PC-3 (cell line): ENCODE results near the gene SPRED2. TPM values are rescaled to one million over a fixed set of nuclear protein-coding genes. Genes with fewer than 3 reads are reported as not detected.

ENCODE experiments used
- ATAC-seq: fragments of 200-7000 bp; cut with Tn5 transposase; 2 replicates; pipeline ENCODE4 v1.9.1; 2020; ENCODE audit warnings: mild to moderate bottlenecking, moderate library complexity
- BruUV-seq: library from RNA; stranded (reverse); fragments of 400-500 nt; replicated peaks from 2 replicates; lab custom pipeline; 2021; lab: Mats Ljungman, UMichigan
- CTCF ChIA-PET: fragments of 300-600 bp; sonication (Branson Sonifier 250); formaldehyde crosslinking; loops from one replicate; lab custom pipeline; 2022; ENCODE audit warnings: antibody characterized with exemption; lab: Charles Lee
- POLR2A ChIA-PET: fragments of 300-600 bp; sonication (Branson Sonifier 250); formaldehyde crosslinking; loops from one replicate; lab custom pipeline; 2022; ENCODE audit warnings: antibody characterized with exemption; ENCODE audit not compliant: unreplicated experiment; lab: Charles Lee
- DNase-seq: peaks from one replicate; pipeline ENCODE4 v3.0.0-alpha.2; 2015
- H2AFZ ChIP-seq: fragments of 300-600 bp; sonication (generic); 2 replicates; pipeline ENCODE4 v1.6.0; 2016; ENCODE audit warnings: antibody characterized with exemption, low read length
- H3F3A ChIP-seq: fragments of 300-600 bp; sonication (generic); one replicate; pipeline ENCODE4 v1.6.0; 2017; ENCODE audit warnings: antibody characterized with exemption, low read length, control low read depth, mild to moderate bottlenecking; ENCODE audit not compliant: unreplicated experiment
- H3K27ac ChIP-seq: fragments of 300-600 bp; sonication (generic); 2 replicates; pipeline ENCODE4 v1.5.1; 2016; ENCODE audit warnings: mild to moderate bottlenecking, low read length
- H3K27me3 ChIP-seq: fragments of 300-600 bp; sonication (generic); 2 replicates; pipeline ENCODE4 v1.6.1; 2016; ENCODE audit warnings: low read length, mixed read lengths
- H3K36me3 ChIP-seq: fragments of 300-600 bp; sonication (generic); 2 replicates; pipeline ENCODE4 v1.6.1; 2016; ENCODE audit warnings: low read depth, mixed run types, low read length, mixed read lengths
- H3K4me1 ChIP-seq: fragments of 300-600 bp; sonication (generic); 2 replicates; pipeline ENCODE4 v1.5.1; 2016; ENCODE audit warnings: low read length; ENCODE audit not compliant: insufficient read depth
- H3K4me2 ChIP-seq: fragments of 300-600 bp; sonication (generic); 2 replicates; pipeline ENCODE4 v1.6.0; 2016; ENCODE audit warnings: low read length
- H3K4me3 ChIP-seq: fragments of 300-600 bp; sonication (generic); 2 replicates; pipeline ENCODE4 v1.5.1; 2016; ENCODE audit warnings: mild to moderate bottlenecking, low read length, mixed read lengths
- H3K79me2 ChIP-seq: fragments of 300-600 bp; sonication (generic); 2 replicates; pipeline ENCODE4 v1.6.1; 2017; ENCODE audit warnings: low read length, mixed read lengths
- H3K9ac ChIP-seq: fragments of 300-600 bp; sonication (generic); 2 replicates; pipeline ENCODE4 v1.6.0; 2016; ENCODE audit warnings: mild to moderate bottlenecking, low read length
- H3K9me2 ChIP-seq: fragments of 300-600 bp; sonication (generic); replicated peaks from 2 replicates; pipeline ENCODE4 v1.6.1; 2016; ENCODE audit warnings: mixed run types, low read length, mixed read lengths
- H3K9me3 ChIP-seq: fragments of 300-600 bp; sonication (generic); 2 replicates; pipeline ENCODE4 v1.6.1; 2016; ENCODE audit warnings: low read length, mixed read lengths
- H4K20me1 ChIP-seq: fragments of 300-600 bp; sonication (generic); 2 replicates; pipeline ENCODE4 v1.6.1; 2016; ENCODE audit warnings: low read length, mixed read lengths
- CTCF ChIP-seq: fragments of 300-600 bp; sonication (generic); conservative IDR thresholded peaks from 2 replicates; pipeline ENCODE4 v1.5.1; 2017; ENCODE audit warnings: antibody characterized with exemption, low read depth, mild to moderate bottlenecking, low read length
- EZH2 ChIP-seq: fragments of 300-600 bp; sonication (generic); IDR thresholded peaks from one replicate; pipeline ENCODE4 v1.6.1; 2017; ENCODE audit warnings: antibody characterized with exemption, mild to moderate bottlenecking, low read length; ENCODE audit not compliant: unreplicated experiment
- EZH2phosphoT487 ChIP-seq: fragments of 300-600 bp; sonication (generic); IDR thresholded peaks from 2 replicates; pipeline ENCODE4 v1.6.1; 2018; ENCODE audit warnings: mild to moderate bottlenecking, antibody characterized with exemption, low read length, borderline replicate concordance
- intact Hi-C: fragments of 100-400 bp; cut with micrococcal nuclease; formaldehyde crosslinking; loops from 2 replicates; pipeline ENCODE4 v1.9.0; 2023
- total RNA-seq: library from RNA; depleted of rRNA; stranded (reverse); fragments of >200 nt; gene quantifications from 2 replicates; pipeline ENCODE4 v1.2.3, GENCODE V29; 2014

Gene SPRED2
- total RNA-seq, 1 experiment from 2014 or later, result 16.2 TPM

DNA sequence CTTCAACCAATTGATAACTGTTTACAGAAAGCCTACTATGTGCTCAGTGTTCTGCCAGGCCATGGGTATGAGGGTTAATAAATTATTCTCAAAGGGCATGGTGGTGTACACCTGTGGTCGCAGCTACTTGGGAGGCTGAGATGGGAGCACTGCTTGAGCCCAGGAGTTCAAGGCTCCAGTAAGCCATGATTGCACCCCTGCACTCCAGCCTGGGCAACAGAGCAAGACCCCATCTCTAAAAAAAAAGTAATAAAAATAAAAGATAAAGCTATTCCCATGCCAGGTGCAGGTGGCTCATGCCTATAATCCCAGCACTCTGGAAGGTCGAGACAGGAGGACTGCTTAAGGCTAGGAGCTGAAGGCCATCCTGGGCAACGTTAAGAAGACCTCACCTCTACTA, 8.0 kb downstream of the SPRED2 start:
- H3K27me3 ChIP-seq, result no peaks in the 10 kb centered on the region
- CTCF ChIA-PET, result no interaction called here
- peaks cover 36% of the 10 kb centered on the region for H3K4me1 ChIP-seq
- POLR2A ChIA-PET, result no interaction called here
- no peaks in the 10 kb centered on the region for H3K9me3 ChIP-seq
- no peak for DNase-seq
- TF ChIP-seq EZH2phosphoT487 (no peak), CTCF (no peak), EZH2 (no peak)
- peaks cover 100% of the 10 kb centered on the region for H3K79me2 ChIP-seq
- H3K4me3 ChIP-seq, result no peak overlapping the region
- no peak overlapping the region for H3K27ac ChIP-seq
- peaks cover 8% of the 10 kb centered on the region; the same call in 1 of the 2 replicates for H3K36me3 ChIP-seq
- BruUV-seq, result no TSS peak
- no peak for ATAC-seq
- peaks cover 11% of the 10 kb centered on the region for H3F3A ChIP-seq
- H3K9ac ChIP-seq, result no peak overlapping the region
- peaks cover 59% of the 10 kb centered on the region for H4K20me1 ChIP-seq
- H3K4me2 ChIP-seq, result no peak overlapping the region
- intact Hi-C loops, result no loop called here
- H2AFZ ChIP-seq, result no peak overlapping the region
- H3K9me2 ChIP-seq, result no peaks in the 10 kb centered on the region

DNA sequence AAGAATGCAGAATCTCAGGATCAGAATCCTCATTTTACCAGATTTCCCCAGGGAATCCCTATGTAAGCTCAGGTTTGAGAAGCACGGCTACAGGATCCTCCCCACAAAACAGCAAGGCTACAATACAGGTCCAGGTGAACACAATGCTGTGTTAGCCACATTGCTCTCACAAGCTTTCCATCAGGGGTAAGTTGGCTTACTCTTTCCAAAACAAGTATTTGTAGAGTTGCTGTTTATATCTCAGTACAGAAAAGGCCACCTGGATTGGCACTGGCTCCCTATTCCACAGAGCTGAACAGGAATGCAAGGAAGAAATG, 11.0 kb downstream of the SPRED2 start:
- intact Hi-C loops, result no loop called here
- peaks cover 36% of the 10 kb centered on the region for H4K20me1 ChIP-seq
- peak; percentile 19; the same call in 1 of the 2 replicates for ATAC-seq
- H3F3A ChIP-seq, result peaks cover 11% of the 10 kb centered on the region
- no peak for TF ChIP-seq CTCF
- TF ChIP-seq EZH2, result no peak
- no peak for TF ChIP-seq EZH2phosphoT487
- DNase-seq, result no peak
- H3K9me3 ChIP-seq, result no peaks in the 10 kb centered on the region
- ChIA-PET POLR2A (interaction anchor here (0.5 to 0.6 kb wide), 2 partner anchors 13 to 155 kb away, joined by 3 to 4 read pairs; no protein-coding TSS in a partner anchor), CTCF (interaction anchor here (0.6 kb wide), 1 partner anchor 102 kb away, joined by 4 read pairs; no protein-coding TSS in a partner anchor)
- 0 out of 2 replicates have a peak, but pooled peaks cover 3% of the 10 kb centered on the region for H3K36me3 ChIP-seq
- H3K79me2 ChIP-seq, result peaks cover 100% of the 10 kb centered on the region
- no peaks in the 10 kb centered on the region for H3K9me2 ChIP-seq
- H2AFZ ChIP-seq, result no peak overlapping the region
- BruUV-seq, result no TSS peak
- H3K4me1 ChIP-seq, result peaks cover 49% of the 10 kb centered on the region
- H3K9ac ChIP-seq, result peak overlapping the region; percentile 35; the same call in 1 of the 2 replicates
- H3K4me2 ChIP-seq, result peak overlapping the region; percentile 74
- peak overlapping the region; percentile 71 for H3K27ac ChIP-seq
- no peaks in the 10 kb centered on the region for H3K27me3 ChIP-seq
- H3K4me3 ChIP-seq, result peak overlapping the region; percentile 29; the same call in 1 of the 2 replicates
